IMR-90 (cell line): ENCODE measurements around the gene EIF1. TPM values are rescaled to one million over a fixed set of nuclear protein-coding genes. Genes with fewer than 3 reads are reported as not detected.

Experiments used
- ATAC-seq: fragments of 200-7000 bp; cut with Tn5 transposase; 2 replicates; pipeline ENCODE4 v1.9.1; 2020; ENCODE audit warnings: low read depth, mild to moderate bottlenecking, moderate library complexity
- BruUV-seq: library from RNA; stranded (reverse); fragments of 400-500 nt; replicated peaks from 2 replicates; lab custom pipeline; 2021; lab: Mats Ljungman, UMichigan
- CTCF ChIA-PET: fragments of 300-600 bp; formaldehyde crosslinking; extraction: SDS; loops from one replicate; lab custom pipeline; 2021; ENCODE audit warnings: antibody characterized with exemption; lab: Yijun Ruan, JAX
- POLR2A ChIA-PET: fragments of 300-600 bp; sonication (Branson Sonifier 250); formaldehyde crosslinking; loops from one replicate; lab custom pipeline; 2022; ENCODE audit warnings: antibody characterized with exemption; ENCODE audit not compliant: unreplicated experiment; lab: Charles Lee
- DNase-seq: peaks from one replicate; pipeline ENCODE4 v3.0.0; 2013
- H2AFZ ChIP-seq: replicated peaks from 2 replicates; pipeline ENCODE3; 2013; ENCODE audit warnings: low read length, mild to moderate bottlenecking; ENCODE audit not compliant: poor library complexity
- H2AK5ac ChIP-seq: 2 replicates; pipeline ENCODE4 v1.6.1; 2013; ENCODE audit warnings: low read depth, low read length, inconsistent platforms
- H2AK9ac ChIP-seq: replicated peaks from 2 replicates; pipeline ENCODE3; 2013; ENCODE audit warnings: mild to moderate bottlenecking, low read depth, low read length, moderate library complexity; ENCODE audit not compliant: poor library complexity
- H2BK120ac ChIP-seq: 2 replicates; pipeline ENCODE4 v1.6.1; 2013; ENCODE audit warnings: low read depth, low read length, inconsistent platforms
- H2BK15ac ChIP-seq: 3 replicates; pipeline ENCODE4 v1.6.1; 2013; ENCODE audit warnings: low read depth, low read length, inconsistent platforms
- H2BK20ac ChIP-seq: 2 replicates; pipeline ENCODE4 v1.6.1; 2013; ENCODE audit warnings: low read depth, mild to moderate bottlenecking, inconsistent platforms, low read length, moderate library complexity
- H2BK5ac ChIP-seq: 2 replicates; pipeline ENCODE4 v1.6.1; 2013; ENCODE audit warnings: mild to moderate bottlenecking, low read depth, low read length, inconsistent platforms; ENCODE audit not compliant: poor library complexity, severe bottlenecking
- H3K14ac ChIP-seq: replicated peaks from 2 replicates; pipeline ENCODE4 v1.6.1; 2013; ENCODE audit warnings: low read depth, low read length, inconsistent platforms
- H3K18ac ChIP-seq: 2 replicates; pipeline ENCODE4 v1.6.1; 2013; ENCODE audit warnings: low read depth, low read length, control low read depth
- H3K23ac ChIP-seq: 2 replicates; pipeline ENCODE4 v1.6.1; 2013; ENCODE audit warnings: low read depth, low read length, inconsistent platforms
- H3K27ac ChIP-seq: 2 replicates; pipeline ENCODE4 v1.5.1; 2013; ENCODE audit warnings: mild to moderate bottlenecking, control low read depth, low read length; ENCODE audit not compliant: insufficient read depth
- H3K27me3 ChIP-seq: 2 replicates; pipeline ENCODE4 v1.6.1; 2013; ENCODE audit warnings: low read length; ENCODE audit not compliant: control insufficient read depth, insufficient read depth
- H3K36me3 ChIP-seq: 2 replicates; pipeline ENCODE4 v1.6.1; 2013; ENCODE audit warnings: low read length, mixed read lengths; ENCODE audit not compliant: control insufficient read depth, insufficient read depth
- H3K4ac ChIP-seq: 2 replicates; pipeline ENCODE4 v1.6.1; 2013; ENCODE audit warnings: low read depth, low read length, inconsistent platforms
- H3K4me1 ChIP-seq: 2 replicates; pipeline ENCODE4 v1.6.1; 2013; ENCODE audit warnings: low read length, mixed read lengths; ENCODE audit not compliant: control insufficient read depth, insufficient read depth
- H3K4me2 ChIP-seq: 2 replicates; pipeline ENCODE4 v1.6.1; 2013; ENCODE audit warnings: low read depth, mild to moderate bottlenecking, control low read depth, low read length, moderate library complexity
- H3K4me3 ChIP-seq: 2 replicates; pipeline ENCODE4 v1.5.1; 2013; ENCODE audit warnings: low read depth, mild to moderate bottlenecking, control low read depth, low read length, moderate library complexity; ENCODE audit not compliant: insufficient read depth
- H3K56ac ChIP-seq: 2 replicates; pipeline ENCODE4 v1.6.1; 2013; ENCODE audit warnings: low read length, inconsistent platforms; ENCODE audit not compliant: insufficient read depth; ENCODE audit errors: extremely low read depth
- H3K79me1 ChIP-seq, 2 experiments: 2 replicates each; pipeline ENCODE4 v1.6.1; 2013; ENCODE audit warnings: low read length in 2 of 2, inconsistent platforms in 1 of 2, low read depth in 1 of 2
- H3K9ac ChIP-seq: 2 replicates; pipeline ENCODE4 v1.6.1; 2013; ENCODE audit warnings: low read depth, low read length, control low read depth
- H3K9me1 ChIP-seq: 2 replicates; pipeline ENCODE4 v1.6.1; 2013; ENCODE audit warnings: low read length, inconsistent platforms; ENCODE audit not compliant: insufficient read depth
- H3K9me3 ChIP-seq: 2 replicates; pipeline ENCODE4 v1.6.1; 2013; ENCODE audit warnings: low read length; ENCODE audit not compliant: control insufficient read depth, insufficient read depth
- H4K20me1 ChIP-seq: 2 replicates; pipeline ENCODE4 v1.6.1; 2013; ENCODE audit warnings: low read length, inconsistent platforms; ENCODE audit not compliant: insufficient read depth
- H4K5ac ChIP-seq: 2 replicates; pipeline ENCODE4 v1.6.1; 2013; ENCODE audit warnings: mild to moderate bottlenecking, low read depth, low read length, control low read depth
- H4K8ac ChIP-seq, 2 experiments: 2 replicates each; pipeline ENCODE4 v1.6.1; 2013; ENCODE audit warnings: low read depth in 2 of 2, low read length in 2 of 2, control low read depth in 1 of 2, inconsistent platforms in 1 of 2
- H4K91ac ChIP-seq: 2 replicates; pipeline ENCODE4 v1.6.1; 2013; ENCODE audit warnings: low read depth, low read length, inconsistent platforms; ENCODE audit not compliant: insufficient read depth
- BHLHE40 ChIP-seq: fragments of 150-350 bp; IDR thresholded peaks from 2 replicates; pipeline ENCODE4 v1.6.1; 2016; ENCODE audit warnings: mild to moderate bottlenecking, low read depth, low read length
- CEBPB ChIP-seq: IDR thresholded peaks from 2 replicates; pipeline ENCODE4 v1.6.1; 2012; ENCODE audit warnings: low read depth, low read length, improper control_type of control experiment
- CTCF ChIP-seq: conservative IDR thresholded peaks from 2 replicates; pipeline ENCODE4 v1.5.1; 2012; ENCODE audit warnings: mild to moderate bottlenecking, low read depth, low read length, improper control_type of control experiment
- MAFK ChIP-seq: IDR thresholded peaks from 2 replicates; pipeline ENCODE4 v1.6.1; 2012; ENCODE audit warnings: low read depth, low read length, improper control_type of control experiment
- MXI1 ChIP-seq: IDR thresholded peaks from 2 replicates; pipeline ENCODE4 v1.6.1; 2012; ENCODE audit warnings: low read depth, mild to moderate bottlenecking, low read length, moderate library complexity, borderline replicate concordance
- NFE2L2 ChIP-seq: fragments of 150-350 bp; IDR thresholded peaks from 2 replicates; pipeline ENCODE4 v1.6.1; 2016; ENCODE audit warnings: low read depth, mild to moderate bottlenecking, low read length
- POLR2A ChIP-seq: IDR thresholded peaks from 2 replicates; pipeline ENCODE4 v1.6.1; 2012; ENCODE audit warnings: mild to moderate bottlenecking, low read depth, low read length
- RAD21 ChIP-seq: IDR thresholded peaks from 2 replicates; pipeline ENCODE4 v1.6.1; 2012; ENCODE audit warnings: low read length, improper control_type of control experiment
- RCOR1 ChIP-seq: IDR thresholded peaks from 2 replicates; pipeline ENCODE4 v1.6.1; 2012; ENCODE audit warnings: mild to moderate bottlenecking, low read length, improper control_type of control experiment; ENCODE audit not compliant: insufficient replicate concordance
- USF2 ChIP-seq: fragments of 150-350 bp; IDR thresholded peaks from 2 replicates; pipeline ENCODE4 v1.6.1; 2017; ENCODE audit warnings: mild to moderate bottlenecking, antibody characterized with exemption, low read length, low read depth
- WGBS, 2 experiments: methylation state at CpG; one replicate each; pipeline versions ENCODE4 v1.1.5 to v1.1.7; 2013; ENCODE audit warnings: missing lambda C conversion rate in 2 of 2; ENCODE audit not compliant: insufficient read length in 1 of 2; ENCODE audit errors: extremely low coverage in 2 of 2; 5-methylcytosine and 5-hydroxymethylcytosine counted together
- dilution Hi-C: fragments of 300-500 bp; cut with HindIII; formaldehyde crosslinking; loops from one replicate; pipeline ENCODE4 v1.14.3; 2018; ENCODE audit warnings: low sequenced_read_pairs; ENCODE audit not compliant: unreplicated experiment
- in situ Hi-C: fragments of 300-500 bp; cut with MboI; formaldehyde crosslinking; loops from 3 replicates; pipeline ENCODE4 v1.14.3; 2019; ENCODE audit warnings: low sequenced_read_pairs, inconsistent platforms, mixed read lengths
- intact Hi-C: fragments of 100-400 bp; cut with micrococcal nuclease; formaldehyde crosslinking; loops from 2 replicates; pipeline ENCODE4 v1.10.0; 2022
- polyA plus RNA-seq, 3 experiments: library from polyadenylated mRNA; depleted of rRNA; stranded (reverse); fragments of >200 nt; gene quantifications; 2 replicates each; pipeline ENCODE4 v1.2.3, GENCODE V29; 2012; ENCODE audit warnings: low replicate concordance in 1 of 3
- total RNA-seq: library from RNA; depleted of rRNA; stranded (reverse); fragments of >200 nt; gene quantifications from 2 replicates; pipeline ENCODE4 v1.2.3, GENCODE V29; 2012

EIF1 gene
- total and polyA plus RNA-seq, 2 of the 4 experiments (the other 2 are of a cell fraction), result 89.4 to 381 TPM

GRCh38 chr17:41678411-41678906 lies 10.2 kb upstream of the EIF1 start:
- no peaks in the 10 kb centered on the region for H3K9me3 ChIP-seq
- H3K14ac ChIP-seq, result peak overlapping the region; percentile 73; the same call in 1 of the 2 replicates
- no CpG with 5 or more reads among the region's 2 CpGs for WGBS, 2 experiments
- in situ Hi-C loops (no loop called here), intact Hi-C loops (no loop called here), dilution Hi-C loops (no loop called here)
- DNase-seq, result peak; percentile 9
- no peaks in the 10 kb centered on the region for H3K36me3 ChIP-seq
- H2BK20ac ChIP-seq, result peak overlapping the region; percentile 59; the same call in 1 of the 2 replicates
- no peak overlapping the region; the same call in 1 of the 2 replicates for H3K23ac ChIP-seq
- peak overlapping the region; percentile 58; the same call in 1 of the 2 replicates for H3K4ac ChIP-seq
- H2AFZ ChIP-seq, result peak overlapping the region; percentile 80
- ChIA-PET CTCF (interaction anchor here (0.6 to 1.3 kb wide), 4 partner anchors 10 to 770 kb away, joined by 3 to 5 read pairs (median 4); partner anchors contain the start of gene EIF1), POLR2A (interaction anchor here (1.7 kb wide), 1 partner anchor 10 kb away, joined by 9 read pairs; the partner anchor contains the start of gene EIF1)
- H3K4me3 ChIP-seq, result peak overlapping the region; percentile 28; the same call in 1 of the 2 replicates
- H2AK5ac ChIP-seq, result 0 out of 2 replicates have a peak overlapping the region, but pooled peaks have one; percentile 6
- ATAC-seq, result peak; percentile 53
- H2BK5ac ChIP-seq, result peak overlapping the region; percentile 61
- H2BK120ac ChIP-seq, result peak overlapping the region; percentile 51
- peaks cover 10% of the 10 kb centered on the region for H3K27me3 ChIP-seq
- H3K9ac ChIP-seq, result peak overlapping the region; percentile 38; the same call in 1 of the 2 replicates
- no peak overlapping the region for H2AK9ac ChIP-seq
- peak overlapping the region; percentile 47; the same call in 1 of the 2 replicates for H3K27ac ChIP-seq
- H3K4me2 ChIP-seq, result peak overlapping the region; percentile 88
- H3K9me1 ChIP-seq, result no peaks in the 10 kb centered on the region
- H4K8ac ChIP-seq, result peak overlapping the region in 1 of 2 experiments; percentile 74; a peak in 3 of 4 replicates
- H4K20me1 ChIP-seq, result no peaks in the 10 kb centered on the region
- peaks cover 6% of the 10 kb centered on the region for H3K4me1 ChIP-seq
- no TSS peak for BruUV-seq
- H2BK15ac ChIP-seq, result peak overlapping the region; percentile 47; the same call in 1 of the 3 replicates
- no peak for TF ChIP-seq MAFK
- no peak for TF ChIP-seq CTCF
- no peak for TF ChIP-seq RCOR1
- TF ChIP-seq RAD21, result no peak
- no peak for TF ChIP-seq POLR2A
- no peak for TF ChIP-seq MXI1
- TF ChIP-seq CEBPB, result no peak
- TF ChIP-seq BHLHE40, result no peak
- TF ChIP-seq USF2, result no peak
- TF ChIP-seq NFE2L2, result no peak
- peak overlapping the region; percentile 79 for H4K5ac ChIP-seq
- H3K79me1 ChIP-seq, result no peaks in the 10 kb centered on the region
- peak overlapping the region; percentile 73 for H3K18ac ChIP-seq
- H4K91ac ChIP-seq, result peak overlapping the region; percentile 10; the same call in 1 of the 2 replicates
- H3K56ac ChIP-seq, result no peak overlapping the region
